Measurements from ENCODE around the gene SMPD1.

SMPD1 gene

GRCh38 chr11:6357222-6357621, 33.1 kb upstream of the SMPD1 start:
- Histone ChIP-seq H3K9me3 (replicated peaks in 1 of 11) (no peaks in the 10 kb centered on the region), H3K9ac (no peak overlapping the region), H3K36me3 (no peaks in the 10 kb centered on the region), H3K4me1 (peaks cover 0 to 14% (median 0%) of the 10 kb centered on the region in 10 experiments; a peak in 6 of 20 replicates), H3K27me3 (no peaks in the 10 kb centered on the region), H4K20me1 (no peaks in the 10 kb centered on the region), H3K4me3 (no peak overlapping the region), H3K4me2 (peak overlapping the region in 3 of 11 experiments; percentile 35 to 45 (median 41); a peak in 6 of 22 replicates), H3K27ac (no peak overlapping the region)
- no peak for TF ChIP-seq Cebpa-rat (IDR thresholded peaks at IDR 0.05)

- no peaks in the 10 kb centered on the region for H3K27me3 ChIP-seq
- no peak overlapping the region for H3K9ac ChIP-seq
- no peak for TF ChIP-seq Cebpa-rat (IDR thresholded peaks at IDR 0.05)
- H3K4me3 ChIP-seq: no peak overlapping the region
- no peaks in the 10 kb centered on the region for H4K20me1 ChIP-seq
- H3K9me3 ChIP-seq (replicated peaks in 1 of 11): no peaks in the 10 kb centered on the region
- H3K4me1 ChIP-seq: peaks cover 0 to 14% (median 0%) of the 10 kb centered on the region in 10 experiments; a peak in 6 of 20 replicates
- H3K4me2 ChIP-seq: no peak overlapping the region
- no peaks in the 10 kb centered on the region for H3K36me3 ChIP-seq
- H3K27ac ChIP-seq: no peak overlapping the region
These were observed 30.1 kb upstream of the SMPD1 start for GRCh38 chr11:6360183-6360582.

GRCh38 chr11:6362185-6362872, 27.9 kb upstream of the SMPD1 start:
- H3K36me3 ChIP-seq: no peaks in the 10 kb centered on the region
- H3K9ac ChIP-seq: no peak overlapping the region
- H3K4me3 ChIP-seq: no peak overlapping the region
- no peaks in the 10 kb centered on the region for H4K20me1 ChIP-seq
- TF ChIP-seq Cebpa-rat (IDR thresholded peaks at IDR 0.05): no peak
- no peak overlapping the region for H3K4me2 ChIP-seq
- no peaks in the 10 kb centered on the region for H3K27me3 ChIP-seq
- H3K27ac ChIP-seq: no peak overlapping the region
- peaks cover 0 to 5% (median 0%) of the 10 kb centered on the region in 10 experiments; a peak in 6 of 20 replicates for H3K4me1 ChIP-seq
- no peaks in the 10 kb centered on the region for H3K9me3 ChIP-seq (replicated peaks in 1 of 11)

GRCh38 chr11:6362873-6363678, 27.2 kb upstream of the SMPD1 start:
- Histone ChIP-seq H3K4me3 (no peak overlapping the region), H3K9ac (no peak overlapping the region), H3K27me3 (no peaks in the 10 kb centered on the region), H3K4me1 (no peaks in the 10 kb centered on the region), H3K4me2 (no peak overlapping the region), H4K20me1 (no peaks in the 10 kb centered on the region), H3K9me3 (replicated peaks in 1 of 11) (no peaks in the 10 kb centered on the region), H3K36me3 (no peaks in the 10 kb centered on the region), H3K27ac (no peak overlapping the region)
- no peak for TF ChIP-seq Cebpa-rat (IDR thresholded peaks at IDR 0.05)

GRCh38 chr11:6365659-6366058, 24.6 kb upstream of the SMPD1 start:
- H3K4me2 ChIP-seq: no peak overlapping the region
- H3K9ac ChIP-seq: no peak overlapping the region
- no peak for TF ChIP-seq Cebpa-rat (IDR thresholded peaks at IDR 0.05)
- H3K27me3 ChIP-seq: no peaks in the 10 kb centered on the region
- no peaks in the 10 kb centered on the region for H3K4me1 ChIP-seq
- no peaks in the 10 kb centered on the region for H4K20me1 ChIP-seq
- no peak overlapping the region for H3K4me3 ChIP-seq
- H3K36me3 ChIP-seq: no peaks in the 10 kb centered on the region
- no peak overlapping the region for H3K27ac ChIP-seq
- no peaks in the 10 kb centered on the region for H3K9me3 ChIP-seq (replicated peaks in 1 of 11)

- no peak for TF ChIP-seq Cebpa-rat (IDR thresholded peaks at IDR 0.05)
- H3K9ac ChIP-seq: no peak overlapping the region
- peaks cover 0 to 9% (median 8%) of the 10 kb centered on the region in 10 experiments; a peak in 12 of 20 replicates for H3K4me1 ChIP-seq
- H3K4me3 ChIP-seq: no peak overlapping the region
- H3K4me2 ChIP-seq: no peak overlapping the region
- H3K36me3 ChIP-seq: no peaks in the 10 kb centered on the region
- no peak overlapping the region for H3K27ac ChIP-seq
- H4K20me1 ChIP-seq: no peaks in the 10 kb centered on the region
- no peaks in the 10 kb centered on the region for H3K27me3 ChIP-seq
- no peaks in the 10 kb centered on the region for H3K9me3 ChIP-seq (replicated peaks in 1 of 11)
These were observed 18.4 kb upstream of the SMPD1 start for GRCh38 chr11:6371825-6372224.

GRCh38 chr11:6377902-6378639, 12.2 kb upstream of the SMPD1 start:
- peak in 1 of 11 experiments; percentile 45; a peak in 1 of 22 replicates for TF ChIP-seq Cebpa-rat (IDR thresholded peaks at IDR 0.05)
- H3K9me3 ChIP-seq (replicated peaks in 1 of 11): no peaks in the 10 kb centered on the region
- peak overlapping the region in 3 of 10 experiments; percentile 7 to 28 (median 12); a peak in 2 of 20 replicates for H3K4me3 ChIP-seq
- peak overlapping the region in 9 of 11 experiments; percentile 16 to 59 (median 48); a peak in 13 of 22 replicates for H3K27ac ChIP-seq
- H3K9ac ChIP-seq: peak overlapping the region in 6 of 11 experiments; percentile 3 to 42 (median 23); a peak in 6 of 22 replicates
- no peaks in the 10 kb centered on the region for H4K20me1 ChIP-seq
- no peaks in the 10 kb centered on the region for H3K36me3 ChIP-seq
- peaks cover 17 to 33% (median 30%) of the 10 kb centered on the region in 10 experiments for H3K4me1 ChIP-seq
- no peaks in the 10 kb centered on the region for H3K27me3 ChIP-seq
- peak overlapping the region; percentile 65 to 83 (median 69) for H3K4me2 ChIP-seq

- H3K9me3 ChIP-seq (replicated peaks in 1 of 11): no peaks in the 10 kb centered on the region
- peak overlapping the region; percentile 65 to 83 (median 69) for H3K4me2 ChIP-seq
- no peaks in the 10 kb centered on the region for H4K20me1 ChIP-seq
- peak overlapping the region in 9 of 11 experiments; percentile 16 to 59 (median 48); a peak in 13 of 22 replicates for H3K27ac ChIP-seq
- H3K9ac ChIP-seq: peak overlapping the region in 6 of 11 experiments; percentile 3 to 42 (median 23); a peak in 4 of 22 replicates
- H3K36me3 ChIP-seq: no peaks in the 10 kb centered on the region
- peaks cover 17 to 33% (median 30%) of the 10 kb centered on the region in 10 experiments for H3K4me1 ChIP-seq
- no peak for TF ChIP-seq Cebpa-rat (IDR thresholded peaks at IDR 0.05)
- no peaks in the 10 kb centered on the region for H3K27me3 ChIP-seq
- peak overlapping the region in 3 of 10 experiments; percentile 7 to 28 (median 12); a peak in 1 of 20 replicates for H3K4me3 ChIP-seq
These were observed 11.7 kb upstream of the SMPD1 start for GRCh38 chr11:6378640-6378989.
